Stimulated activated CD4-positive, alpha-beta T cell treated with anti-CD3 and anti-CD28 coated beads, Interleukin-15, amount 100 ng/mL, for 24 hours (primary cell): ENCODE measurements around the gene GALNT3.

Experiments used
- DNase-seq: peaks from one replicate; pipeline ENCODE4 v3.0.0-alpha.2; 2020

The GALNT3 gene

GRCh38 chr2:165795011-165795410 lies 964 bp upstream of the GALNT3 start:
- DNase-seq: no peak

- DNase-seq: peak; percentile 70
Measured at GRCh38 chr2:165794536-165794928, 485 bp upstream of the GALNT3 start.

GRCh38 chr2:165793161-165793778 lies 777 bp downstream of the GALNT3 start:
- DNase-seq: peak; percentile 14

- DNase-seq: no peak
Measured at GRCh38 chr2:165792104-165792454, 2.0 kb downstream of the GALNT3 start.

- DNase-seq: no peak
Measured at GRCh38 chr2:165791421-165792103, 2.5 kb downstream of the GALNT3 start.

- DNase-seq: no peak
Measured at GRCh38 chr2:165790466-165790865, 3.6 kb downstream of the GALNT3 start.

- no peak for DNase-seq
Measured at GRCh38 chr2:165787334-165787733, 6.7 kb downstream of the GALNT3 start.

GRCh38 chr2:165779706-165780105 lies 14.3 kb downstream of the GALNT3 start:
- DNase-seq: no peak

- no peak for DNase-seq
Measured at GRCh38 chr2:165778653-165779451, 15.2 kb downstream of the GALNT3 start.

GRCh38 chr2:165778187-165778556 lies 15.9 kb downstream of the GALNT3 start:
- no peak for DNase-seq

- no peak for DNase-seq
Measured at GRCh38 chr2:165777522-165778186, 16.4 kb downstream of the GALNT3 start.

- DNase-seq: no peak
Measured at GRCh38 chr2:165776796-165777195, 17.3 kb downstream of the GALNT3 start.

GRCh38 chr2:165776013-165776412 lies 18.0 kb downstream of the GALNT3 start:
- no peak for DNase-seq

GRCh38 chr2:165773684-165774083 lies 20.4 kb downstream of the GALNT3 start:
- no peak for DNase-seq

- no peak for DNase-seq
Measured at GRCh38 chr2:165772183-165772582, 21.9 kb downstream of the GALNT3 start.

- no peak for DNase-seq
Measured at GRCh38 chr2:165766326-165766927, 27.6 kb downstream of the GALNT3 start.

- no peak for DNase-seq
Measured at GRCh38 chr2:165762723-165763122, 31.3 kb downstream of the GALNT3 start.

- no peak for DNase-seq
Measured at GRCh38 chr2:165757906-165758675, 36.0 kb downstream of the GALNT3 start.

GRCh38 chr2:165746501-165746900 lies 47.5 kb downstream of the GALNT3 start:
- no peak for DNase-seq

- DNase-seq: no peak
Measured at GRCh38 chr2:165745916-165746315, 48.1 kb downstream of the GALNT3 start.

GRCh38 chr2:165743442-165743841 lies 50.6 kb downstream of the GALNT3 start:
- DNase-seq: no peak

- DNase-seq: peak; percentile 1
Measured at GRCh38 chr2:165725421-165725820, 68.6 kb downstream of the GALNT3 start.
